Tibial nerve (tissue), 4 donors: Measurements from ENCODE around the gene TSPAN32.

Experiments
- EP300 ChIP-seq, 2 donors: sonication (generic); formaldehyde crosslinking; IDR thresholded peaks; one replicate each; pipeline ENCODE4 v1.6.1; 2017; ENCODE audit warnings: antibody characterized with exemption in 2 of 2, mild to moderate bottlenecking in 1 of 2
- POLR2A ChIP-seq, 2 donors: fragments of 450-650 bp; IDR thresholded peaks; one replicate each; pipeline ENCODE4 v1.6.1; 2017; ENCODE audit warnings: antibody characterized with exemption in 2 of 2, mild to moderate bottlenecking in 2 of 2, moderate library complexity in 2 of 2
- TF ChIP-seq, protein P1 (sequence below), 5 experiments: fragments of 200-600 bp in 3 of 5; fragments of 450-650 bp in 2 of 5; sonication (generic) in 3 of 5; IDR thresholded peaks; one replicate each; pipeline ENCODE4 v1.5.1; 2016 to 2019; ENCODE audit warnings: antibody characterized with exemption in 5 of 5, mild to moderate bottlenecking in 3 of 5, moderate library complexity in 2 of 5

DNA sequence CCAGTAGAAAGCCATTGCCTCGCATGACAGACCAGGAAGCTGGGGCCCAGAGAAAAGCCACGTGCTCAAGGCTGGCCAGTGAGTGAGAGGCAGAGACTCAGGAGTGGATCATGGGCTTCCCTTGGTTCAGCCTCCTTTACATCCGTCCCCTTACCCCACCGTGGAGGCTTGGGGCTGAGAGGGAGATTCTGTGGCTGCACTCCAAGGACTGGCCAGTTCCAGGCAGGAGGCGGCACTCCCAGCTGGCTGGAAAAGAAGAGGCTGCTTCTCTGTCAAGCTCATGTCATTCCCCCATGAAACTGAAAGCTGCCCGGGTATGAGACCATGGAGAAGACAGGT lies 24.8 kb upstream of the TSPAN32 start:
- TF ChIP-seq, protein P1, sequence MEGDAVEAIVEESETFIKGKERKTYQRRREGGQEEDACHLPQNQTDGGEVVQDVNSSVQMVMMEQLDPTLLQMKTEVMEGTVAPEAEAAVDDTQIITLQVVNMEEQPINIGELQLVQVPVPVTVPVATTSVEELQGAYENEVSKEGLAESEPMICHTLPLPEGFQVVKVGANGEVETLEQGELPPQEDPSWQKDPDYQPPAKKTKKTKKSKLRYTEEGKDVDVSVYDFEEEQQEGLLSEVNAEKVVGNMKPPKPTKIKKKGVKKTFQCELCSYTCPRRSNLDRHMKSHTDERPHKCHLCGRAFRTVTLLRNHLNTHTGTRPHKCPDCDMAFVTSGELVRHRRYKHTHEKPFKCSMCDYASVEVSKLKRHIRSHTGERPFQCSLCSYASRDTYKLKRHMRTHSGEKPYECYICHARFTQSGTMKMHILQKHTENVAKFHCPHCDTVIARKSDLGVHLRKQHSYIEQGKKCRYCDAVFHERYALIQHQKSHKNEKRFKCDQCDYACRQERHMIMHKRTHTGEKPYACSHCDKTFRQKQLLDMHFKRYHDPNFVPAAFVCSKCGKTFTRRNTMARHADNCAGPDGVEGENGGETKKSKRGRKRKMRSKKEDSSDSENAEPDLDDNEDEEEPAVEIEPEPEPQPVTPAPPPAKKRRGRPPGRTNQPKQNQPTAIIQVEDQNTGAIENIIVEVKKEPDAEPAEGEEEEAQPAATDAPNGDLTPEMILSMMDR (IDR thresholded peaks at IDR 0.05): no peak
- TF ChIP-seq POLR2A (IDR thresholded peaks at IDR 0.05) (no peak), EP300 (IDR thresholded peaks at IDR 0.05) (no peak)
